Naive B cell (primary cell): ENCODE measurements around the gene SYTL3. TPM values are rescaled to one million over a fixed set of nuclear protein-coding genes. Genes with fewer than 3 reads are reported as not detected.
A peak's percentile ranks its signal among the peaks of the same experiment; 100 is the strongest.

Experiments
- ATAC-seq, 2 donors: fragments of 150-1000 bp; cut with Tn5 transposase; 2 replicates each; pipeline ENCODE4 v1.10.0; 2021; ENCODE audit warnings: low read depth in 2 of 2, mild to moderate bottlenecking in 2 of 2, moderate library complexity in 2 of 2
- DNase-seq: peaks from one replicate; pipeline ENCODE4 v3.0.0; 2022
- H3K27ac Mint-ChIP-seq, 6 donors: one replicate each; pipeline ENCODE4 v1.8.0; 2020 to 2022; ENCODE audit warnings: mild to moderate bottlenecking in 6 of 6, mixed read lengths in 6 of 6, moderate library complexity in 5 of 6, inconsistent platforms in 2 of 6
- H3K27me3 Mint-ChIP-seq, 3 donors: one replicate each; pipeline ENCODE4 v1.8.0; 2021 to 2022; ENCODE audit warnings: mixed read lengths in 3 of 3, mild to moderate bottlenecking in 1 of 3
- H3K36me3 Mint-ChIP-seq, 2 donors: one replicate each; pipeline ENCODE4 v1.8.0; 2020 to 2022; ENCODE audit warnings: mixed read lengths in 2 of 2, inconsistent platforms in 1 of 2, mild to moderate bottlenecking in 1 of 2
- H3K4me1 Mint-ChIP-seq, 3 donors: one replicate each; pipeline ENCODE4 v1.8.0; 2020 to 2022; ENCODE audit warnings: mixed read lengths in 3 of 3, inconsistent platforms in 1 of 3, mild to moderate bottlenecking in 1 of 3, moderate library complexity in 1 of 3
- H3K4me3 Mint-ChIP-seq, 8 donors: one replicate each; pipeline ENCODE4 v1.8.0; 2020 to 2022; ENCODE audit warnings: mild to moderate bottlenecking in 8 of 8, mixed read lengths in 8 of 8, moderate library complexity in 8 of 8, inconsistent platforms in 2 of 8
- H3K9me3 Mint-ChIP-seq, 7 donors: one replicate each; pipeline ENCODE4 v1.8.0; 2020 to 2022; ENCODE audit warnings: mixed read lengths in 7 of 7, mild to moderate bottlenecking in 5 of 7, inconsistent platforms in 2 of 7, moderate library complexity in 1 of 7
- polyA plus RNA-seq, 6 donors: library from polyadenylated mRNA; unstranded; fragments of 300-500 nt; fragmentation: Illumina TruSeq; gene quantifications; one replicate each; pipeline ENCODE4 v1.2.3, GENCODE V29; 2021; ENCODE audit warnings: low read depth in 6 of 6

Gene SYTL3
- polyA plus RNA-seq, 6 donors from 2014 or later, result 0.12 to 0.71 (median 0.31) TPM; not detected in 2

- DNase-seq, result no peak
- peaks cover 15 to 42% of the 10 kb centered on the region in 2 donors for H3K36me3 Mint-ChIP-seq
- no peak for ATAC-seq
- H3K9me3 Mint-ChIP-seq, result no peaks in the 10 kb centered on the region
- peak overlapping the region; percentile 95 to 99 (median 98) for H3K27ac Mint-ChIP-seq
- H3K27me3 Mint-ChIP-seq, result no peaks in the 10 kb centered on the region
- peak overlapping the region; percentile 67 to 100 (median 86) for H3K4me3 Mint-ChIP-seq
- H3K4me1 Mint-ChIP-seq, result peaks cover 79 to 94% (median 92%) of the 10 kb centered on the region in 3 donors
Observed at GRCh38 chr6:158807515-158808441, 157.9 kb downstream of the SYTL3 start.

DNA sequence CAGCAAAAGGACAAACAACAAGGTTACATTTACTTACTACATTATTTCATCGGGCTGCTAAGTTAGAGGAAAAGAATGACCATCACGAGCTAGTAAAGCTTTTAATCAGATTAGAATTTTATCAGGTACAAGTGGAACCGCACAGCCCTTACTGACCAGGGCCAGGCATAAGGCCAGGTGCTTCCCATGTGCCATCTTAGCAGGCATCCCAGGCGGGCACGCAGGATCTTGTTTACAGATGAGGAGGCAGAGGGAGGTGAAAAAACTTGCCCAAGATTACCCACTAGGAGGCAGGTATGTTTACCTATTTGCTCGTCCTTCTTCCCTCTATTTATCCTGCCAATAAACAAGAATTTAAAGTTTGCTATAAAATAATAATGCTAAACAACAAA, 158.6 kb downstream of the SYTL3 start:
- Mint-ChIP-seq H3K4me1 (peaks cover 82 to 98% (median 96%) of the 10 kb centered on the region in 3 donors), H3K9me3 (peaks cover 0 to 3% (median 0%) of the 10 kb centered on the region in 7 donors), H3K4me3 (peak overlapping the region; percentile 64 to 100 (median 84)), H3K27me3 (no peaks in the 10 kb centered on the region), H3K36me3 (peaks cover 22 to 48% of the 10 kb centered on the region in 2 donors), H3K27ac (peak overlapping the region; percentile 95 to 99 (median 98))
- no peak for ATAC-seq
- DNase-seq, result no peak

DNA sequence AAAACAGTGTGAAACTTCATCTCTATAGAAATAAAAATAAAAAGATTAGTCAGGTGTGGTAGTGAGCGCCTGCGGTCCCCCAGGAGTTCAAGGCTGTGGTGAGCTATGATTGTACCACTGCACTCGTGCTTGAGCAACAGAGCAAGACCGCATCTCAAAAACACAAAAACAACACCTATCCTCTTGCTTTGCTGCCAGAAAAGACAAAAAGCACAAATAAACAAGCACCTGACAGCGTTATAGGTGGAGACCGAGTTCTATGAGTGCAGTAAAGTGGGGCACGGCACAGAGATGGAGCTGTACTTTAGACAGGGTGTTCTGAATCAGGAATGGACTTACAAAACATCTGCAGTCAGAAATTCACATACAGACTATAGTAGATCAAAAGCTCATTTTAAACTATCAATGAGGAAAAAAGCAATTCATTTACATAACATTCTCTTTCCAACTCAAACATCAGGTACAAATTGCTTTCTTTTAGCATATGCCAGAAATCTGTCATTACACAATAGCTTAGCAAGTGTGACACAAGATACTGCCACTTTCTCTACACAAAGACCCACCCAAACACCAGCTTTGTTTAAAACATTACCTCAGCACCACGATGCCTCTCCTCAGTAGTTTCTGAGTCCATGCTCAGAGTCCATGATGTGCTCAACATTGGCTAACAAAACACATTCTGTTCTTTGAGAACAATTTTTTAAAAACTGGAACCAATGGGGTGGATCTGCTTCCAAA, 159.3 kb downstream of the SYTL3 start:
- DNase-seq (peak; percentile 79), ATAC-seq (peak; percentile 83 to 84)
- peak overlapping the region; percentile 95 to 99 (median 98) for H3K27ac Mint-ChIP-seq
- H3K36me3 Mint-ChIP-seq, result peaks cover 23 to 53% of the 10 kb centered on the region in 2 donors
- peaks cover 0 to 3% (median 0%) of the 10 kb centered on the region in 7 donors for H3K9me3 Mint-ChIP-seq
- no peaks in the 10 kb centered on the region for H3K27me3 Mint-ChIP-seq
- H3K4me3 Mint-ChIP-seq, result peak overlapping the region; percentile 64 to 100 (median 84)
- H3K4me1 Mint-ChIP-seq, result peaks cover 80 to 98% (median 96%) of the 10 kb centered on the region in 3 donors

GRCh38 chr6:158810155-158811095, 160.6 kb downstream of the SYTL3 start:
- H3K27me3 Mint-ChIP-seq, result no peaks in the 10 kb centered on the region
- peak overlapping the region; percentile 95 to 99 (median 98) for H3K27ac Mint-ChIP-seq
- H3K36me3 Mint-ChIP-seq, result peaks cover 27 to 57% of the 10 kb centered on the region in 2 donors
- H3K4me1 Mint-ChIP-seq, result peaks cover 78 to 99% (median 99%) of the 10 kb centered on the region in 3 donors
- peaks cover 0 to 3% (median 0%) of the 10 kb centered on the region in 7 donors for H3K9me3 Mint-ChIP-seq
- H3K4me3 Mint-ChIP-seq, result peak overlapping the region; percentile 37 to 100 (median 84)
- DNase-seq, result no peak
- no peak for ATAC-seq

- Mint-ChIP-seq H3K4me3 (peak overlapping the region; percentile 87 to 100 (median 98)), H3K27me3 (no peaks in the 10 kb centered on the region), H3K36me3 (peaks cover 33 to 63% of the 10 kb centered on the region in 2 donors), H3K9me3 (peaks cover 0 to 3% (median 0%) of the 10 kb centered on the region in 7 donors), H3K27ac (peak overlapping the region; percentile 89 to 99 (median 96)), H3K4me1 (peaks cover 68 to 99% (median 97%) of the 10 kb centered on the region in 3 donors)
- DNase-seq (no peak), ATAC-seq (no peak)
Observed at GRCh38 chr6:158812611-158813010, 162.8 kb downstream of the SYTL3 start.

GRCh38 chr6:158813032-158813431, 163.2 kb downstream of the SYTL3 start:
- peaks cover 37 to 63% of the 10 kb centered on the region in 2 donors for H3K36me3 Mint-ChIP-seq
- ATAC-seq (no peak), DNase-seq (no peak)
- no peaks in the 10 kb centered on the region for H3K27me3 Mint-ChIP-seq
- H3K27ac Mint-ChIP-seq, result peak overlapping the region; percentile 9 to 99 (median 96)
- peak overlapping the region; percentile 87 to 100 (median 98) for H3K4me3 Mint-ChIP-seq
- peaks cover 64 to 99% (median 92%) of the 10 kb centered on the region in 3 donors for H3K4me1 Mint-ChIP-seq
- H3K9me3 Mint-ChIP-seq, result peaks cover 0 to 3% (median 0%) of the 10 kb centered on the region in 7 donors

Other genes with a start within 250 kb of the SYTL3 start
- 1 to 10 TPM; 1.9 to 2.4 (median 2.3) TPM for gene TMEM181, start 90.0 kb upstream of the SYTL3 start, polyA plus RNA-seq
- gene DYNLT1, start 5.3 kb upstream of the SYTL3 start, polyA plus RNA-seq, result 10 to 100 TPM; 29.6 to 66.7 (median 39.1) TPM
- 100 to 1,000 TPM; 463 to 555 (median 516) TPM for gene EZR, start 169.3 kb downstream of the SYTL3 start, polyA plus RNA-seq